Prostate gland (tissue), 2 donors: ENCODE results near the gene ACTN1. TPM values are rescaled to one million over a fixed set of nuclear protein-coding genes. Genes with fewer than 3 reads are reported as not detected.

ENCODE experiments used
- DNase-seq: peaks from one replicate; pipeline ENCODE4 v3.0.0-alpha.2; 2019; ENCODE audit warnings: low spot score
- H3K27ac ChIP-seq, 2 donors: fragments of 200-600 bp; sonication (generic); 2 replicates each; pipeline ENCODE4 v1.5.1; 2017 to 2019
- H3K27me3 ChIP-seq: fragments of 200-600 bp; sonication (generic); replicated peaks from 2 replicates; pipeline ENCODE4 v1.5.1; 2019; ENCODE audit not compliant: insufficient read depth
- H3K36me3 ChIP-seq, 2 donors: fragments of 200-600 bp; sonication (generic); 1 replicate in 1 of 2; 2 replicates in 1 of 2; pipeline versions ENCODE4 v1.5.1 to v1.8.1; 2017 to 2019
- H3K4me1 ChIP-seq: fragments of 200-600 bp; sonication (generic); replicated peaks from 2 replicates; pipeline ENCODE4 v1.5.1; 2019
- H3K4me3 ChIP-seq, 2 donors: fragments of 200-600 bp; sonication (generic); 2 replicates each; pipeline ENCODE4 v1.5.1; 2017 to 2019
- H3K9me3 ChIP-seq: fragments of 200-600 bp; sonication (generic); 2 replicates; pipeline ENCODE4 v1.5.1; 2017
- POLR2A ChIP-seq: fragments of 450-650 bp; IDR thresholded peaks from one replicate; pipeline ENCODE4 v1.6.1; 2016; ENCODE audit warnings: antibody characterized with exemption, mild to moderate bottlenecking
- POLR2AphosphoS5 ChIP-seq: sonication (generic); formaldehyde crosslinking; IDR thresholded peaks from one replicate; pipeline ENCODE4 v1.6.1; 2017; ENCODE audit warnings: antibody characterized with exemption
- WGBS: methylation state at CpG from one replicate; pipeline ENCODE4 v1.1.5; 2018; 5-methylcytosine and 5-hydroxymethylcytosine counted together
- intact Hi-C: fragments of 100-400 bp; cut with DNase I; formaldehyde crosslinking; loops from one replicate; pipeline ENCODE4 v1.14.2; 2022
- total RNA-seq, 2 donors: library from RNA; depleted of rRNA; stranded (reverse); fragments of >200 nt; gene quantifications; one replicate each; pipeline ENCODE4 v1.1.0, GENCODE V29; 2016
- TF ChIP-seq, protein P1 (sequence below), 4 experiments: fragments of 200-600 bp in 2 of 4; fragments of 450-650 bp in 2 of 4; sonication (generic) in 2 of 4; IDR thresholded peaks; 1 replicate in 3 of 4; 2 replicates in 1 of 4; pipeline ENCODE4 v1.5.1; 2016 to 2019; ENCODE audit warnings: antibody characterized with exemption in 4 of 4, mild to moderate bottlenecking in 2 of 4, moderate library complexity in 2 of 4

Gene ACTN1
- total RNA-seq, 2 donors from 2014 or later = 197 to 240 TPM

DNA sequence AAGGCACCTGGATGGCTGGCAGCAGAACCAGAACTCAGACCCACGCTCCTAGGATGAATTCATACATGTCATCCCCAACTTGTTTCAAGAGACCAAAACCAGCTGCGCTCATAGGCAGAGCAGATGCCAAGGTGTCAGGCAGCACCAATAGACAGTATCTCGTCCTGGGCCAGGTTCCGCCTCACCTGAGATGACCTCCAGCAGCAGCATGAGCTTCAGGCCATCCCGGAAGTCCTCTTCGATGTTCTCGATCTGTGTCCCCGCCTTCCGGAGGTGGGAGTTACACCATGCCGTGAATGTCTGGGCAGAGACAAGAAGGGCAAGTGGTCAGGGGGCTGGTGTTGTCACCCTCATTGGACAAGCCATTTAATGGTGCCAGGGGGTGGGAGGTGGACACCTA, 53.7 kb downstream of the ACTN1 start:
- Histone ChIP-seq H3K36me3 (no peaks in the 10 kb centered on the region), H3K4me3 (no peak overlapping the region), H3K27ac (peak overlapping the region; percentile 56 to 68), H3K4me1 (no peaks in the 10 kb centered on the region), H3K9me3 (no peaks in the 10 kb centered on the region), H3K27me3 (no peaks in the 10 kb centered on the region)
- TF ChIP-seq POLR2A (no peak), POLR2AphosphoS5 (no peak)
- TF ChIP-seq, protein P1, sequence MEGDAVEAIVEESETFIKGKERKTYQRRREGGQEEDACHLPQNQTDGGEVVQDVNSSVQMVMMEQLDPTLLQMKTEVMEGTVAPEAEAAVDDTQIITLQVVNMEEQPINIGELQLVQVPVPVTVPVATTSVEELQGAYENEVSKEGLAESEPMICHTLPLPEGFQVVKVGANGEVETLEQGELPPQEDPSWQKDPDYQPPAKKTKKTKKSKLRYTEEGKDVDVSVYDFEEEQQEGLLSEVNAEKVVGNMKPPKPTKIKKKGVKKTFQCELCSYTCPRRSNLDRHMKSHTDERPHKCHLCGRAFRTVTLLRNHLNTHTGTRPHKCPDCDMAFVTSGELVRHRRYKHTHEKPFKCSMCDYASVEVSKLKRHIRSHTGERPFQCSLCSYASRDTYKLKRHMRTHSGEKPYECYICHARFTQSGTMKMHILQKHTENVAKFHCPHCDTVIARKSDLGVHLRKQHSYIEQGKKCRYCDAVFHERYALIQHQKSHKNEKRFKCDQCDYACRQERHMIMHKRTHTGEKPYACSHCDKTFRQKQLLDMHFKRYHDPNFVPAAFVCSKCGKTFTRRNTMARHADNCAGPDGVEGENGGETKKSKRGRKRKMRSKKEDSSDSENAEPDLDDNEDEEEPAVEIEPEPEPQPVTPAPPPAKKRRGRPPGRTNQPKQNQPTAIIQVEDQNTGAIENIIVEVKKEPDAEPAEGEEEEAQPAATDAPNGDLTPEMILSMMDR (IDR thresholded peaks at IDR 0.05) = no peak
- intact Hi-C loops = no loop called here
- 90% methylated on average over 10 of the region's 10 CpGs for WGBS
- no peak for DNase-seq

DNA sequence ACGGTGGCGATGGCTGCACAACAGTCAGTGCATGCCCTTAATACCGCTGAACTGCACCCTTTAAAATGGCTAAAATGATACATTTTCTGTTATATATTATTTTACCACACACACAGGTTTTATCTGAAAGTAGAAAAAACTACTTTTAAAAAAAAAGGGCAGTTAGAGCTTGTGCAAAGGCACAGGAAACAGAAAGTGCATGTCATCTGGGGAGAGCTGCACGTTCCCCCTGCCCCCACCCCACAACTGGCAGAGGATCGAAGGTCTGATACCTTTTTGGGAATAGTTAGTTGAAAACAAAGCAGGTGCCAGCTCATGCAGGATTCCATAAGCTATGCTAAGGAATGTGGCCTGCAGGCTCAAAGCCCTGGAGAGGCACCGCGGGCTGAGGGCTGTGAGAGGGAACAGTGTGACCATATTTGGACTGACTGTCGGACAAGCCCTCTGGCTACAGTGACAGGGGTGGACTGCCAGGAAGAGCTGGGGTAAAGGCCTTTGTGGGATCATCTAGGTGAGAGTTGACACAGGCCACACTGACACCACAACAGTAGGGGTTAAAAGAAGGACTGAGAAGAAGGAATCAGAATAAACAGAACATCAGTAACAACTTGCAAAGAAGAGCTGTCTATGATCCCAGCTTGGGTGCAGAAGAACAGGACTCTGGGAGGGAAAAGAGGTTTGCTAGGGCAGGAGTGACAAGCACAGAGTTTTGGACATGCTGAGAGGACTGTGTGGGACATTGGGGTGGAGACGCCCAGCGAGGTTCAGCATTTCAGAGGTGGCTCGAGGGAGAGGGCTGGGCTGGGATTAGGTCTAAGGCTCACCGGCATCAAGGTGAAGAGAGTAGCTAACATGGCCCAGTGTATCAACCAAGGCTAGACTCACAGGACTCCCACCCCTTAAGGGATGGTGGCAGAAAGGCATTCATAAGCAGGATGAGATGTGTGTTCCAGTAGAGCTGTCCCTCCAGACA, 54.6 kb downstream of the ACTN1 start:
- 53% methylated on average over 12 of the region's 12 CpGs for WGBS
- DNase-seq = no peak
- Histone ChIP-seq H3K27me3 (no peaks in the 10 kb centered on the region), H3K4me3 (no peak overlapping the region), H3K4me1 (no peaks in the 10 kb centered on the region), H3K9me3 (no peaks in the 10 kb centered on the region), H3K36me3 (no peaks in the 10 kb centered on the region), H3K27ac (peak overlapping the region; percentile 56 to 68)
- TF ChIP-seq POLR2AphosphoS5 (peak; percentile 44), POLR2A (no peak)
- intact Hi-C loops = no loop called here

DNA sequence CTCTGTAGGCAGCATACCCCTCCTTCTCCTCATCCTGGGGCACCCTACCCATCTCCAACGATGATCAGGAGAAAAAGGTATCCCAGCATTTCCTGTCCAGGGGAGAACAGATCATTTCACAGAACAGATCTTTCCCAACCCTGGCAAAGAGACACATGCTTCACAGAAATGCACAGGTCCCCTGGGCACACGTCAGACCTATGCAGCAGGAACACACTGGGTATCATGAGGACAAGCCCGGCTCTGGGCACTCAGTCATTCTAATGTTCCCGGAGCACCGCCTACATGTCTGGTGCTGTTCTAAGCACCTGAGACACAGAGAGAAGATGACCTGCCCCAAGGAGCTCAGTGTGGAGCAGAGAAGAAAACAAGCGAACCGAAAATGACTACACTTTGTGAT, 56.2 kb downstream of the ACTN1 start:
- WGBS = 67% methylated on average over 7 of the region's 7 CpGs
- Histone ChIP-seq H3K27me3 (no peaks in the 10 kb centered on the region), H3K4me3 (no peak overlapping the region), H3K9me3 (no peaks in the 10 kb centered on the region), H3K36me3 (no peaks in the 10 kb centered on the region), H3K4me1 (no peaks in the 10 kb centered on the region), H3K27ac (peak overlapping the region; percentile 50 to 68)
- DNase-seq = no peak
- intact Hi-C loops = no loop called here
- TF ChIP-seq POLR2A (no peak), POLR2AphosphoS5 (no peak)
- TF ChIP-seq, protein P1 (IDR thresholded peaks at IDR 0.05) = no peak

DNA sequence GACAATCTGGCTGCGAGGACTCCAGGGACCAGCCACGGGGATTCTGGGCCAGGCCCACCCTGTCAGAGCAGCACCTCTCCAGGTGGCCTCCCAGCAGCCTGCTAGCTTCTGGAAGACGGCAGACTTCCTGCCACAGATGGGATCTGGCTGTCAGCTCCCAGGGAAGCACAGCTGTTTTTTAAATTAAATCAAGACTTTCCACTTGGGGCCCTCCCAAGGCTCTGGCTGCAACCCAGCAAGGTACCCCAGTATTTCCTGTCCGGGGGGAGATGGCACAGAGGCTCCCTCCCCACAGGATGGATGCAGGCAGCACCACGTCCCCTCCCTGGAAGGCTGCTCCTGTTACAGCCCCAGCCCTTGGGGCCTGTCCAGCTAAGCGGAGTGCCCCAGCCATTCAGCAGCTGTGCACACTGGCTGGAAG, 56.9 kb downstream of the ACTN1 start:
- Histone ChIP-seq H3K9me3 (no peaks in the 10 kb centered on the region), H3K27ac (peak overlapping the region; percentile 50 to 68), H3K4me1 (no peaks in the 10 kb centered on the region), H3K27me3 (no peaks in the 10 kb centered on the region), H3K36me3 (no peaks in the 10 kb centered on the region), H3K4me3 (no peak overlapping the region)
- TF ChIP-seq, protein P1 (IDR thresholded peaks at IDR 0.05) = no peak
- TF ChIP-seq POLR2A = no peak
- WGBS = 56% methylated on average over 6 of the region's 6 CpGs
- DNase-seq = no peak
- intact Hi-C loops = no loop called here

DNA sequence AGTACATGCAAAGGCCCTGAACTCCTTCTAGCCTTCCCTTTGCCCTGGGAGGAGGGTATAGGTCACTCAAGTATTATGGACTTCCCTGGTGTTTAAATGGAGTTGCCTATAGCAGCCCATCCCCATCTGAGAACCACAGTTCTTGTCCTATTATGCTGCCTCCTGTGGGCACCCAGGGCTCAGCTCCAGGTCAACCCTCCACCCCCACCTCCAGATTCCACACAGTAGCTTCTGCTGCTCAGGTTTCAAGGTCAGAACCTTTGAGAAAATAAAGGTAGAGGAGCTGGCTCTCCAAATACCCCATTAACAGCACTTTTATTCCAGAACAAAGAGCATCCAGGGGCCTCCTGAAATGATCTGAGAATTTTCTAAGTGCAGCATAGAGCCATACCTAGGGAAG, 57.4 kb downstream of the ACTN1 start:
- Histone ChIP-seq H3K27ac (peak overlapping the region; percentile 50 to 68), H3K4me3 (no peak overlapping the region), H3K36me3 (no peaks in the 10 kb centered on the region), H3K4me1 (no peaks in the 10 kb centered on the region), H3K27me3 (no peaks in the 10 kb centered on the region), H3K9me3 (no peaks in the 10 kb centered on the region)
- no peak for DNase-seq
- TF ChIP-seq POLR2A (no peak), POLR2AphosphoS5 (no peak)
- TF ChIP-seq, protein P1 (IDR thresholded peaks at IDR 0.05) = no peak
- intact Hi-C loops = no loop called here
